ENCODE results near the gene SYNPR. TPM values are rescaled to one million over a fixed set of nuclear protein-coding genes. Genes with fewer than 3 reads are reported as not detected.

Gene SYNPR
- total RNA-seq, 1 experiment from 2014 or later = 17.6 TPM

- ChIA-PET POLR2A (ENCODE audit: low non-redundant PET) (no interaction called here), CTCF (no interaction called here)
- Histone ChIP-seq H3K4me3 (ENCODE audit: low read depth, low read length, poor library complexity, severe bottlenecking) (no peak overlapping the region), H3K4me1 (ENCODE audit: insufficient read depth, low read length, poor library complexity, severe bottlenecking) (no peaks in the 10 kb centered on the region), H3K9me3 (ENCODE audit: low read depth, low read length, poor library complexity, severe bottlenecking) (no peaks in the 10 kb centered on the region), H3K27ac (ENCODE audit: low read depth, low read length, poor library complexity, severe bottlenecking) (no peak overlapping the region), H3K36me3 (ENCODE audit: insufficient read depth, low read length, poor library complexity, severe bottlenecking) (no peaks in the 10 kb centered on the region), H3K27me3 (replicated peaks; ENCODE audit: insufficient read depth, low read depth, low read length, poor library complexity) (no peaks in the 10 kb centered on the region)
- no peak for DNase-seq (ENCODE audit: low spot score)
- intact Hi-C loops (cut with micrococcal nuclease; ENCODE audit: unreplicated experiment) = no loop called here
- no TSS peak for BruUV-seq (replicated peaks)
- TF ChIP-seq, protein P1, sequence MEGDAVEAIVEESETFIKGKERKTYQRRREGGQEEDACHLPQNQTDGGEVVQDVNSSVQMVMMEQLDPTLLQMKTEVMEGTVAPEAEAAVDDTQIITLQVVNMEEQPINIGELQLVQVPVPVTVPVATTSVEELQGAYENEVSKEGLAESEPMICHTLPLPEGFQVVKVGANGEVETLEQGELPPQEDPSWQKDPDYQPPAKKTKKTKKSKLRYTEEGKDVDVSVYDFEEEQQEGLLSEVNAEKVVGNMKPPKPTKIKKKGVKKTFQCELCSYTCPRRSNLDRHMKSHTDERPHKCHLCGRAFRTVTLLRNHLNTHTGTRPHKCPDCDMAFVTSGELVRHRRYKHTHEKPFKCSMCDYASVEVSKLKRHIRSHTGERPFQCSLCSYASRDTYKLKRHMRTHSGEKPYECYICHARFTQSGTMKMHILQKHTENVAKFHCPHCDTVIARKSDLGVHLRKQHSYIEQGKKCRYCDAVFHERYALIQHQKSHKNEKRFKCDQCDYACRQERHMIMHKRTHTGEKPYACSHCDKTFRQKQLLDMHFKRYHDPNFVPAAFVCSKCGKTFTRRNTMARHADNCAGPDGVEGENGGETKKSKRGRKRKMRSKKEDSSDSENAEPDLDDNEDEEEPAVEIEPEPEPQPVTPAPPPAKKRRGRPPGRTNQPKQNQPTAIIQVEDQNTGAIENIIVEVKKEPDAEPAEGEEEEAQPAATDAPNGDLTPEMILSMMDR (conservative IDR thresholded peaks at IDR 0.05; ENCODE audit: low read depth, low read length) = no peak
Observed at GRCh38 chr3:63328365-63328764, 50.3 kb downstream of the SYNPR start.

- ChIA-PET POLR2A (ENCODE audit: low non-redundant PET) (no interaction called here), CTCF (no interaction called here)
- no peak for DNase-seq (ENCODE audit: low spot score)
- H3K27me3 ChIP-seq (replicated peaks; ENCODE audit: insufficient read depth, low read depth, low read length, poor library complexity) = no peaks in the 10 kb centered on the region
- intact Hi-C loops (cut with micrococcal nuclease; ENCODE audit: unreplicated experiment) = loop anchor here (10.0 kb wide), 1 partner anchor 707 kb away; no protein-coding TSS in a partner anchor
- H3K4me1 ChIP-seq (ENCODE audit: insufficient read depth, low read length, poor library complexity, severe bottlenecking) = no peaks in the 10 kb centered on the region
- H3K27ac ChIP-seq (ENCODE audit: low read depth, low read length, poor library complexity, severe bottlenecking) = no peak overlapping the region
- H3K9me3 ChIP-seq (ENCODE audit: low read depth, low read length, poor library complexity, severe bottlenecking) = no peaks in the 10 kb centered on the region
- H3K36me3 ChIP-seq (ENCODE audit: insufficient read depth, low read length, poor library complexity, severe bottlenecking) = no peaks in the 10 kb centered on the region
- H3K4me3 ChIP-seq (ENCODE audit: low read depth, low read length, poor library complexity, severe bottlenecking) = no peak overlapping the region
- BruUV-seq (replicated peaks) = no TSS peak
- TF ChIP-seq, protein P1 (conservative IDR thresholded peaks at IDR 0.05; ENCODE audit: low read depth, low read length) = no peak
- TF ChIP-seq EZH2 (IDR thresholded peaks at IDR 0.05; ENCODE audit: borderline replicate concordance, low read depth, low read length, poor library complexity, severe bottlenecking) = no peak
Observed at GRCh38 chr3:63331520-63331919, 53.4 kb downstream of the SYNPR start.

- Histone ChIP-seq H3K9me3 (ENCODE audit: low read depth, low read length, poor library complexity, severe bottlenecking) (no peaks in the 10 kb centered on the region), H3K36me3 (ENCODE audit: insufficient read depth, low read length, poor library complexity, severe bottlenecking) (no peaks in the 10 kb centered on the region), H3K4me3 (ENCODE audit: low read depth, low read length, poor library complexity, severe bottlenecking) (no peak overlapping the region), H3K4me1 (ENCODE audit: insufficient read depth, low read length, poor library complexity, severe bottlenecking) (no peaks in the 10 kb centered on the region), H3K27me3 (replicated peaks; ENCODE audit: insufficient read depth, low read depth, low read length, poor library complexity) (no peaks in the 10 kb centered on the region), H3K27ac (ENCODE audit: low read depth, low read length, poor library complexity, severe bottlenecking) (no peak overlapping the region)
- intact Hi-C loops (cut with micrococcal nuclease; ENCODE audit: unreplicated experiment) = loop anchor here (10.0 kb wide), 1 partner anchor 709 kb away; no protein-coding TSS in a partner anchor
- ChIA-PET CTCF (no interaction called here), POLR2A (ENCODE audit: low non-redundant PET) (no interaction called here)
- TF ChIP-seq, protein P1 (conservative IDR thresholded peaks at IDR 0.05; ENCODE audit: low read depth, low read length) = peak; percentile 42
- TF ChIP-seq EZH2 (IDR thresholded peaks at IDR 0.05; ENCODE audit: borderline replicate concordance, low read depth, low read length, poor library complexity, severe bottlenecking) = no peak
- no peak for DNase-seq (ENCODE audit: low spot score)
- BruUV-seq (replicated peaks) = no TSS peak
Observed at GRCh38 chr3:63333815-63334214, 55.7 kb downstream of the SYNPR start.

All from A673 (cell line).